SU-DHL-6 (cell line): ENCODE data around the gene EMB.

Source experiments
- EZH2phosphoT487 ChIP-seq: fragments of 200-600 bp; sonication (generic), shearing (Covaris generic); conservative IDR thresholded peaks from 2 replicates; pipeline ENCODE4 v1.6.1; 2018; ENCODE audit warnings: mild to moderate bottlenecking, antibody characterized with exemption, low read length, moderate library complexity, mixed read lengths
- TF ChIP-seq, protein P1 (sequence below): fragments of 200-600 bp; sonication (generic); IDR thresholded peaks from one replicate; pipeline ENCODE4 v1.5.1; 2017; ENCODE audit warnings: antibody characterized with exemption, mild to moderate bottlenecking, low read length, moderate library complexity; ENCODE audit not compliant: insufficient read depth, poor library complexity, severe bottlenecking

DNA sequence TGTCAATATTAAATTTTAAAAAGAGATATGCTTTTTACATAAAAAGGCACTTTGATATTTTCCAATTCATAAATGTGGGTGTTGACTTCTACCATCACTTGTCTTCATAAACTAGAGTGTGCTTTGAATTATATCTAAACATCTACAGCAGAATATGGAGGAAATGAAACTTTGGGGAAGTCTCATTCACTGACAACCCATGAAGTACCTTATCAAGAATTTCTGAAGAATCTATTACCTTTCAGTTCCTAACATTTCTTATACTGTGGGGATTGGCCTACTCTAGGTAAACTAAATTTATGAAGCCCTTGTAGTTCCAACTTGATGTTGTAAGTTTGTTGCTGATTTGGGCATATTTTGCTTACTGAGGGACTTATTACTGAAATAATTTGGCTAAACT is 81.9 kb downstream of the EMB start:
- TF ChIP-seq, protein P1, sequence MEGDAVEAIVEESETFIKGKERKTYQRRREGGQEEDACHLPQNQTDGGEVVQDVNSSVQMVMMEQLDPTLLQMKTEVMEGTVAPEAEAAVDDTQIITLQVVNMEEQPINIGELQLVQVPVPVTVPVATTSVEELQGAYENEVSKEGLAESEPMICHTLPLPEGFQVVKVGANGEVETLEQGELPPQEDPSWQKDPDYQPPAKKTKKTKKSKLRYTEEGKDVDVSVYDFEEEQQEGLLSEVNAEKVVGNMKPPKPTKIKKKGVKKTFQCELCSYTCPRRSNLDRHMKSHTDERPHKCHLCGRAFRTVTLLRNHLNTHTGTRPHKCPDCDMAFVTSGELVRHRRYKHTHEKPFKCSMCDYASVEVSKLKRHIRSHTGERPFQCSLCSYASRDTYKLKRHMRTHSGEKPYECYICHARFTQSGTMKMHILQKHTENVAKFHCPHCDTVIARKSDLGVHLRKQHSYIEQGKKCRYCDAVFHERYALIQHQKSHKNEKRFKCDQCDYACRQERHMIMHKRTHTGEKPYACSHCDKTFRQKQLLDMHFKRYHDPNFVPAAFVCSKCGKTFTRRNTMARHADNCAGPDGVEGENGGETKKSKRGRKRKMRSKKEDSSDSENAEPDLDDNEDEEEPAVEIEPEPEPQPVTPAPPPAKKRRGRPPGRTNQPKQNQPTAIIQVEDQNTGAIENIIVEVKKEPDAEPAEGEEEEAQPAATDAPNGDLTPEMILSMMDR: no peak
- TF ChIP-seq EZH2phosphoT487: no peak
